B cell (primary cell): ENCODE measurements around the gene RNF207. TPM values are rescaled to one million over a fixed set of nuclear protein-coding genes. Genes with fewer than 3 reads are reported as not detected.

Experiments
- ATAC-seq: fragments of 200-7000 bp; cut with Tn5 transposase; one replicate; pipeline ENCODE4 v1.10.0; 2021; ENCODE audit warnings: low read depth, mild to moderate bottlenecking, moderate number of reproducible peaks, moderate library complexity
- CTCF ChIA-PET: fragments of 350-600 bp; sonication (Branson Sonifier 250); formaldehyde crosslinking; loops from one replicate; lab custom pipeline; 2021; ENCODE audit warnings: antibody characterized with exemption, inconsistent platforms; lab: Charles Lee
- POLR2A ChIA-PET: fragments of 350-600 bp; sonication (Branson Sonifier 250); formaldehyde crosslinking; loops from one replicate; lab custom pipeline; 2021; ENCODE audit warnings: antibody characterized with exemption; lab: Charles Lee
- DNase-seq: peaks from one replicate; pipeline ENCODE4 v3.0.0; 2013
- H2AFZ ChIP-seq: 2 replicates; pipeline ENCODE4 v1.6.1; 2012; ENCODE audit warnings: mild to moderate bottlenecking, low read depth, low read length; ENCODE audit not compliant: insufficient read depth, poor library complexity, severe bottlenecking
- H3K27ac ChIP-seq, 2 donors: 1 replicate in 1 of 2; 2 replicates in 1 of 2; pipeline ENCODE4 v1.5.1; 2012 to 2013; ENCODE audit warnings: low read length in 2 of 2, mild to moderate bottlenecking in 2 of 2, moderate library complexity in 1 of 2
- H3K27me3 ChIP-seq, 4 experiments: fragments of 200-600 bp in 1 of 4; sonication (generic) in 1 of 4; replicated peaks in 1 of 4; 1 replicate in 2 of 4; 2 replicates in 2 of 4; pipeline versions ENCODE4 v1.6.1 to v1.7.0; 2013 to 2016; ENCODE audit warnings: low read length in 3 of 4, mild to moderate bottlenecking in 2 of 4, mixed read lengths in 1 of 4, moderate library complexity in 1 of 4; ENCODE audit not compliant: insufficient read depth in 4 of 4, control insufficient read depth in 3 of 4; ENCODE audit errors: control extremely low read depth in 1 of 4
- H3K36me3 ChIP-seq, 2 experiments: replicated peaks in 1 of 2; 1 replicate in 1 of 2; 2 replicates in 1 of 2; pipeline versions ENCODE4 v1.6.1 to v1.7.1; 2013; ENCODE audit warnings: low read length in 1 of 2; ENCODE audit not compliant: insufficient read depth in 2 of 2, control insufficient read depth in 1 of 2; ENCODE audit errors: control extremely low read depth in 1 of 2, extremely low read depth in 1 of 2
- H3K4me1 ChIP-seq, 2 donors: fragments of 200-600 bp in 1 of 2; sonication (generic) in 1 of 2; 1 replicate in 1 of 2; 2 replicates in 1 of 2; pipeline versions ENCODE4 v1.5.1 to v1.6.1; 2013 to 2017; ENCODE audit warnings: low read length in 2 of 2; ENCODE audit not compliant: control insufficient read depth in 2 of 2, insufficient read depth in 2 of 2
- H3K4me2 ChIP-seq: replicated peaks from 2 replicates; pipeline ENCODE3; 2012; ENCODE audit warnings: mild to moderate bottlenecking, low read depth, low read length; ENCODE audit not compliant: poor library complexity, severe bottlenecking
- H3K4me3 ChIP-seq, 5 experiments: fragments of 200-600 bp in 1 of 5; sonication (generic) in 1 of 5; 1 replicate in 3 of 5; 2 replicates in 2 of 5; pipeline versions ENCODE4 v1.5.1 to v1.7.0; 2011 to 2016; ENCODE audit warnings: low read length in 4 of 5, mild to moderate bottlenecking in 4 of 5, low read depth in 2 of 5, control low read depth in 1 of 5, moderate library complexity in 1 of 5; ENCODE audit not compliant: insufficient read depth in 1 of 5; ENCODE audit errors: control extremely low read depth in 1 of 5, extremely low read depth in 1 of 5
- H3K79me2 ChIP-seq: fragments of 200-600 bp; sonication (generic); one replicate; pipeline ENCODE4 v1.6.0; 2016; ENCODE audit warnings: low read length; ENCODE audit not compliant: control insufficient read depth, insufficient read depth
- H3K9ac ChIP-seq: fragments of 200-600 bp; sonication (generic); 2 replicates; pipeline ENCODE4 v1.6.1; 2017; ENCODE audit warnings: mild to moderate bottlenecking, low read length, moderate library complexity
- H3K9me3 ChIP-seq, 3 donors: one replicate each; pipeline versions ENCODE4 v1.6.1 to v1.7.1; 2013; ENCODE audit warnings: low read length in 2 of 3; ENCODE audit not compliant: control insufficient read depth in 2 of 3, insufficient read depth in 1 of 3; ENCODE audit errors: control extremely low read depth in 1 of 3
- H4K20me1 ChIP-seq: 2 replicates; pipeline ENCODE4 v1.6.0; 2012; ENCODE audit warnings: mild to moderate bottlenecking, low read length; ENCODE audit not compliant: insufficient read depth, control insufficient read depth, poor library complexity, severe bottlenecking
- H3K27ac Mint-ChIP-seq: one replicate; pipeline ENCODE4 v1.8.0; 2021; ENCODE audit warnings: mixed read lengths
- H3K27me3 Mint-ChIP-seq: one replicate; pipeline ENCODE4 v1.8.0; 2021; ENCODE audit warnings: mixed read lengths
- H3K4me1 Mint-ChIP-seq: one replicate; pipeline ENCODE4 v1.8.0; 2021; ENCODE audit warnings: mixed read lengths
- H3K4me3 Mint-ChIP-seq: one replicate; pipeline ENCODE4 v1.8.0; 2021; ENCODE audit warnings: mixed read lengths
- H3K9me3 Mint-ChIP-seq: one replicate; pipeline ENCODE4 v1.8.0; 2022; ENCODE audit warnings: mixed read lengths; ENCODE audit not compliant: insufficient read depth
- EZH2 ChIP-seq: IDR thresholded peaks from 2 replicates; pipeline ENCODE4 v1.6.1; 2012; ENCODE audit warnings: borderline replicate concordance, low read depth, mild to moderate bottlenecking, moderate library complexity, low read length; ENCODE audit not compliant: insufficient read depth, poor library complexity, severe bottlenecking
- WGBS: methylation state at CpG from one replicate; pipeline ENCODE4 v1.1.5; 2013; ENCODE audit warnings: missing lambda C conversion rate; ENCODE audit not compliant: insufficient coverage; 5-methylcytosine and 5-hydroxymethylcytosine counted together
- intact Hi-C: fragments of 100-400 bp; cut with micrococcal nuclease; formaldehyde crosslinking; loops from one replicate; pipeline ENCODE4 v1.10.0; 2022
- polyA plus RNA-seq: library from polyadenylated mRNA; depleted of rRNA; stranded (reverse); fragments of >200 nt; gene quantifications from 2 replicates; pipeline ENCODE4 v1.2.3, GENCODE V29; 2012
- total RNA-seq, 2 donors: library from RNA; stranded (reverse); fragments of 120-200 nt in 1 of 2; gene quantifications; 1 replicate in 1 of 2; 2 replicates in 1 of 2; pipeline versions ENCODE4 v1.2.3 to v1.2.4, GENCODE V29; 2013 to 2022
- TF ChIP-seq, protein P1 (sequence below): fragments of 200-600 bp; IDR thresholded peaks from one replicate; pipeline ENCODE4 v1.8.0; 2022; ENCODE audit warnings: antibody characterized with exemption, mild to moderate bottlenecking

Gene RNF207
- total and polyA plus RNA-seq, 2 donors (not counting 1 experiment from before 2014, with no cell fraction given): 1.5 to 6.8 TPM

DNA sequence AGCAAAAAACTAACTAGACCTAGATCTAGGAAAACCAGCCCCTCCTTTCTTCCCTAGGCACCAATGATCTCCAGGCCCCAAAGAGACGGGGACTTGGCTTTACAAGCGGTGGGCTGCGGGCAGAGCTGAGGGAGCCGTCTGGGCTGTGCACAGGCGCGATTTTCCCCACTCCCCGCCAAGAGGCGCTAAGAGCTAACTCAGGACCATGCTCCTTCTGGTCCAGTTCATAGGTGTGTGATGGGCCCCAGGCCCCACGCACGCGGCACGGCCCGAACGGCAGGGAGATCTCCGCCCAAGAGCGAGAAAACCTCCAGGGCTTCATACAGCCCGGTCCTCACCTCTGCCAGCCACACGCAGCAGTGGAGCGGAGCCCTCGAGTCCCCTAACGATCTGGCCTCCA is 62.5 kb downstream of the RNF207 start:
- ChIA-PET POLR2A (no interaction called here), CTCF (no interaction called here)
- Histone ChIP-seq H3K27ac (no peak overlapping the region), H3K4me1 (no peaks in the 10 kb centered on the region), H3K79me2 (no peaks in the 10 kb centered on the region), H3K36me3 (no peaks in the 10 kb centered on the region), H3K27me3 (no peaks in the 10 kb centered on the region), H3K9ac (no peak overlapping the region), H3K4me2 (no peak overlapping the region), H3K9me3 (no peaks in the 10 kb centered on the region), H2AFZ (no peak overlapping the region), H3K4me3 (no peak overlapping the region), H4K20me1 (no peaks in the 10 kb centered on the region)
- no peak overlapping the region for H3K4me3 Mint-ChIP-seq
- H3K4me1 Mint-ChIP-seq: no peaks in the 10 kb centered on the region
- ATAC-seq (no peak), DNase-seq (no peak)
- intact Hi-C loops: no loop called here
- TF ChIP-seq, protein P1, sequence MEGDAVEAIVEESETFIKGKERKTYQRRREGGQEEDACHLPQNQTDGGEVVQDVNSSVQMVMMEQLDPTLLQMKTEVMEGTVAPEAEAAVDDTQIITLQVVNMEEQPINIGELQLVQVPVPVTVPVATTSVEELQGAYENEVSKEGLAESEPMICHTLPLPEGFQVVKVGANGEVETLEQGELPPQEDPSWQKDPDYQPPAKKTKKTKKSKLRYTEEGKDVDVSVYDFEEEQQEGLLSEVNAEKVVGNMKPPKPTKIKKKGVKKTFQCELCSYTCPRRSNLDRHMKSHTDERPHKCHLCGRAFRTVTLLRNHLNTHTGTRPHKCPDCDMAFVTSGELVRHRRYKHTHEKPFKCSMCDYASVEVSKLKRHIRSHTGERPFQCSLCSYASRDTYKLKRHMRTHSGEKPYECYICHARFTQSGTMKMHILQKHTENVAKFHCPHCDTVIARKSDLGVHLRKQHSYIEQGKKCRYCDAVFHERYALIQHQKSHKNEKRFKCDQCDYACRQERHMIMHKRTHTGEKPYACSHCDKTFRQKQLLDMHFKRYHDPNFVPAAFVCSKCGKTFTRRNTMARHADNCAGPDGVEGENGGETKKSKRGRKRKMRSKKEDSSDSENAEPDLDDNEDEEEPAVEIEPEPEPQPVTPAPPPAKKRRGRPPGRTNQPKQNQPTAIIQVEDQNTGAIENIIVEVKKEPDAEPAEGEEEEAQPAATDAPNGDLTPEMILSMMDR: no peak
- no peak for TF ChIP-seq EZH2
- H3K9me3 Mint-ChIP-seq: no peaks in the 10 kb centered on the region
- 96% methylated on average over 21 of the region's 21 CpGs for WGBS
- no peak overlapping the region for H3K27ac Mint-ChIP-seq
- no peaks in the 10 kb centered on the region for H3K27me3 Mint-ChIP-seq

DNA sequence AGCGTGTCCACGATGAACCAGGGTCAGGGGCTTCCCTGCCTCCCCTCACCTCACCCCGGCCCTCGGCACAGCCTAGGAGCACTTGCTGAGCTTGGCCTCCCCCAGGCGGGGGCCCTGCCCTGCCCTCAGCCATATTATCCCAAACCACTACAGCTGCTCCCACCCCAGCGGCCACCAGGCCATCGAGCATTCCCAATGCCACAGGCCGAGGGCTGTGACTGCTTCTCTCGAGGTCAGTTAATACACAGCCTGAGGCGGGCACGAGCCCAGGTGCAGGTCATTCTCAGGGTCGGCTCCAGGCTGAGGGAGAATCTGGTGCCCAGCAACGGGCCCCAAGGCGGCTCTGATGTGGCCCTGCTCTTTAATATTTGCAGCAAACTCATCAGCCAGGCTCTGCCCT is 63.4 kb downstream of the RNF207 start:
- POLR2A ChIA-PET: no interaction called here
- Histone ChIP-seq H3K9ac (no peak overlapping the region), H3K4me3 (no peak overlapping the region), H3K9me3 (no peaks in the 10 kb centered on the region), H3K36me3 (no peaks in the 10 kb centered on the region), H4K20me1 (no peaks in the 10 kb centered on the region), H3K27ac (no peak overlapping the region), H3K27me3 (no peaks in the 10 kb centered on the region), H3K79me2 (no peaks in the 10 kb centered on the region), H2AFZ (no peak overlapping the region), H3K4me2 (no peak overlapping the region), H3K4me1 (no peaks in the 10 kb centered on the region)
- no peaks in the 10 kb centered on the region for H3K27me3 Mint-ChIP-seq
- DNase-seq: no peak
- H3K4me1 Mint-ChIP-seq: no peaks in the 10 kb centered on the region
- TF ChIP-seq, protein P1: no peak
- TF ChIP-seq EZH2: no peak
- no peaks in the 10 kb centered on the region for H3K9me3 Mint-ChIP-seq
- ATAC-seq: no peak
- intact Hi-C loops: no loop called here
- no peak overlapping the region for H3K27ac Mint-ChIP-seq
- H3K4me3 Mint-ChIP-seq: no peak overlapping the region
- WGBS: 93% methylated on average over 12 of the region's 14 CpGs
- CTCF ChIA-PET: no interaction called here
